ENCODE data around the gene IRAK2.

The IRAK2 gene

DNA sequence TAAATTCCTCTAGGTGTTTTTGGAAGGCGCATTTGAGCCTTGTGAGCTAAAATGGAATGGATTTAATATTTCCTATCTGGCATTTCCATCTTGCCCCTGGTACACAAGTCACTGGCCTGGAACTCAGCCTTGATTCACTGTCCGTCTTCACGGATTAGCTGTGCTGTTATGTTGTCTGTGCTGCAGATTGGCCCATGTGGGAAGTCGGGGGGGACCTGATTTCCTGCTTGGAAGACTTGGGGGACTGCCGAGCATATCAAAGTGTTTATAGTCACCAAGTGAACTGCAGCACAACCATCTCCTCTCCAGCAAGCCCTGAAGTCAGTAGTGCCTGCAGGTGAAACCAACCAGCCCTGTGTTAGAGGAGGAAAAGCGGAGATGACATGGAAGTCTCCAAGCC, 115.9 kb downstream of the IRAK2 start:
- DNase-seq (ENCODE audit: low read depth, low spot score): no peak

DNA sequence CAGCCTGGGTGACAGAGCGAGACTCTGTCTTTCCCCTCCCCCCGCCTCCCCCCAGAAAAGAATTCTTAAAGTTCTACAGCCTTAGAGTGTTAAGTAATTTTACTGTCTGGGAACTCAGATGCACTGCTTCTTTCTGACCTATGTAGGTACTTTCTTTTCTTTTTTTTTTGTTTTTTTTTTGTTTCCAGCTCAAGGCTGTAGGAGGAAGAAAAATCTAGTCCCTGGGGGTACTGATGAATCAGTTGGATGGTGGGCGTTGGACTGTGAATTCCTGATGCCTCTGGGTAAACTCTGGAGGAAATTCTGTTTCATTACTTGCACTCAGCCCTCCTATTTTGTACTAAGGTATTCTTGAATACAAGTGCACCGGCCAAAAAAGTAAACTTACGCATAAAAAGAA, 117.2 kb downstream of the IRAK2 start:
- DNase-seq (ENCODE audit: low read depth, low spot score): no peak

DNA sequence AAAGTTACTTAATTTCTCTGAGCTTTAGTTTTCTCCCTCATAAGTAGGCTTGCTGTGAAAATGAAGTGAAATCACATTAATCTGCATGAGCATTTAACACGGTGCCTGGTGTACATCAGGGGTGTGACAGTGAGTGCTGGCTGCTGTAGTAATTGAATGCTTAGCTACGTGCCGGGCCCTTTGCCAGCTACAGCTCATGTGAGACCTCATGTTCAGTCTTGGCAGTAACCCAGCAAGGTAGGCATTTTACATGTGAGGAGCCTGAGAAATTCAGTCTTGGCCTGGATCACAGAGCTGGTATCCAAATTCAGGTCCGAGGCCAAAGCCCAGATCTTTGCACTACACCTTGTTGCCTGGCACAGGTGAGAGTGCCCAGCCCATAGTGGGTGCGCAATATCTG, 118.9 kb downstream of the IRAK2 start:
- no peak for DNase-seq (ENCODE audit: low read depth, low spot score)

DNA sequence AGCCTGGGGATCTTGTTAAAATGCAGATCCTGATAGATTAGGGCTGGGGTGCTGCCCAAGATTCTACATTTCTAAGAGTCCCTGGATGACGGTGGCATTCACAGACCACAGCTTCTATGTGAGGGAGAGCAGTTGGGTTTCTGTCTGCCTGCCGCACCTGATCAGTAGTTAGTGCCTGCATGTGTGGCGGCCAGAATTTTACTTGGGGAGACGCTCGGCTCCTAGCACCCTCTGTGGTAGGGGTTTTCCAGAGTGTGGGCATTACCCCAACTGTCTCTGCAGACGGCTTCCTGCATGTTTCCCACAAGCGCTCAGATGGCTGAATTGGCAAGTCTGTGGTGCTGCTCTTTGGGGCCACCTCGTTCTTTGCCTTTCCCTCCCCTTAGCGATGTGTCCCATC, 119.8 kb downstream of the IRAK2 start:
- DNase-seq (ENCODE audit: low read depth, low spot score): no peak

DNA sequence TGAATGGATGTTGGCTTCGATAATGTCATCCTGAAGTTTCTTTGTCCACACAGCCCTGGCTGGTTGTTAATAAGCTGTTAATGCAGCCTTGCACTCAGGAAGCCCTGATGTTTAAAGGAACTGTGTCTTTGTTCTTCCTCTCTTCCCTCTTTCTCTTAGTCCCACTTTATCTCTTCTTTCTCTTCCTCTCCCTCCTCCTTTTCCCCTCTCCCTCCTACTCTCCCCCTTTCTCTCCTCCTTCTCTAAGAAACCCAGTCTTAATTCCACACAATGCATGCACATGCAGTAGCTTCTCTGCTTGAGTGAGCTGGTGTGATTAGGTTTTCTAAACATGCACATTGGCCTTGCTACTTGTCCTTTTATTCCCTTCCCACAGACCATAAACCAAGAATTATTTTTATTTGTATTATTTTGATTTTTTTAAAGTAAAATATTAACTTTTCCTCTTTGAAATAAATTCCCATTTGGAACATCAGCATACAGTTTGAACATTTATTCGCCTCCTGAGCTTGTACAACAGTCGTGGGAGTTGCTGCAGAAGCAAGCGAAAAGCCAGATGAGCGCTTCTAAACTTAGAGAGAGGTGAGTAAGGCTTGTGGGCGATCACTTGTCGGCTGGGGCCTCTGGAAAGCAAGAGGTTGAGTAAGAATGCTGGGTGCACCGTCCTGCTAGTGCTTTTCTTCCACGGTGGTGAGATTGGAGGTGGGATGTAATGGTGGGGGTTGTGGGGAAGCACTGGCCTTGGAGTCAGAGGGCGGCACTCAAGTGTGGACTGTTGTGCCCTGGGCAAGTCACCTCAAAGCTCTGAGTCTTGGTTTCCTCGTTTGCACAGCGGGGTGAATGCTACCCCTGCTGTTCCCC, 120.8 kb downstream of the IRAK2 start:
- DNase-seq (ENCODE audit: low read depth, low spot score): no peak

DNA sequence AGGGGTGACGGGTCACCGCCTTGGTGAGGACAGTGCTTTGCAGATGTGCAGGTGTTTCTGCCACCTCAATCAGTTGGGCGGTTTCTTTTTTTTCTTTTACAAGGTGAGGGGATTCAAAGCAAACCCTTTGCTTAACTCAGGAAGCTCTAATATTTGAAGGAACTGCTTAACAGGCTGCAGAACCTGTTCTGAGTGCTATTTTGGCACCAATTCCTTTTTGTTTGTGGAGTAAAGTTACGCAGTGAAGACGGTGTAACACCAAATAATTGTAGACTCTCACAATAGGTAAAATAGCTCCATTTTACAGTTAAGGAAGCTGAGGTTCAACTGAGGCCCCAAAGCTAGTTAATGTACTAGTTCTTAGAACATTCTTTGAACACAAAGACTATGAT, 121.4 kb downstream of the IRAK2 start:
- no peak for DNase-seq (ENCODE audit: low read depth, low spot score)

DNA sequence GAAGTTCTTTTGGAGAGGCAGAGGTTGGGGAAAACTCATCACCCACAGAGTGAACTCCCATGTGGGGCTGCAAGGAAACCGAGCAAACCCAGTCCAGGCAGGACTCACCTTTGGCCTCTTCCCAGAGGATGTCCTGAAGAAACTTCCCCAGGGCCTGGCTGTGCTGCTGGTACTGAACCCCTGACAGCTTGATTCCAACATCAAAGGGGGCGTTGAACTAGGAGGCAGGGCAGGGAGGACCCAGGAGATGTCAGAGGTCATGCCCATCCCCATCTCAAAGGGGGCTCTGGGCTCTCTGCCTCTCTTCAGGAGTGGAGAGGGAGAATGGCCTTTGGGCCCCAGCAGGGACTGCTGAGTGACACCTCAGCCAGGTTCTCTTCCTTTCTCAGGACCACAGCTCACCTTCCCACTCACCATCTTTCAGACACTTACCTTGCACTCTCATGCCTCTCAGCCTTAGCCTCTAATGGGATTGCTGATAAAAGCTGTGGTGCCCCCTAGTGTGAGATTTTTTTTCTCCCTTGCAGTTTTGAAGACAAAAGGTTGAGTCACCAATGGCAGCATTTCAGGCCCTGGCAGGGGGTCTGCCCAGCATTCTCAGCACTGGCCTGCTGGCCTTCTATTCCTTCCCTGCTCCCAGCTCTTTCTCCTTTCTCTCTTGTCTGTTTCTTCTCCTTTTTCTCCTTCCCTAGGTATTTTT, 122.0 kb downstream of the IRAK2 start:
- peak; percentile 83 for DNase-seq (ENCODE audit: low read depth, low spot score)

DNA sequence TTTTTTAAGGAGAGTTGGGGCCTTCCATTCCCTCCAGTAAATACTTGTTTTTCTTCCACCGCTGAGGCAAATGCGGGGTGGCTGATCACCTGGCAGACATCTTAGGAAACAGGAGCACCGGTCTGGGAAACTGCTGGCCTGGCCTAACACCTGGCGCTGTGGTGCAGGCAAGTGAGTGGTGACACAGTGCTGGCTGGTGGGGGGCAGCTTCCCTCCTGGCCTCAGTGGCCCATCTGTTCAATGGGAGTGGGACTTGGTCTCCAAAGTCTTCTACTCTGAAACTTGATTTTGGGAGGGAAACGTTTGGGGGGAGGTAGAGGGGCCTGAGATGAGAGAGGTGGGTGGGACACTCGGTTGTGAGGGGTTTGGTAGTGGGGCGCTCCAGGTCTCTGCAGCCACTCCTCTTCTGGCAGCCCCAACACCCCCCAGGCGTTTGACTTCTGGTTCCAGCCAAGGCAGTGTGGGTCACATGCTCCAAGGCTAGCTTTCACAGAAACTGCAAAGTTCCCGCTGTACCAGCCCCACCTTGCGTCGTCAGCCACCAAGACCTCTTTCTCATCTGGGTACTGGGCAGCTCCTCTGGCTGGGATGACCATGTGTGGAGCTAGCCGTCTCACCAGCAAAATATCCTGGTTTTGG, 123.3 kb downstream of the IRAK2 start:
- no peak for DNase-seq (ENCODE audit: low read depth, low spot score)

DNA sequence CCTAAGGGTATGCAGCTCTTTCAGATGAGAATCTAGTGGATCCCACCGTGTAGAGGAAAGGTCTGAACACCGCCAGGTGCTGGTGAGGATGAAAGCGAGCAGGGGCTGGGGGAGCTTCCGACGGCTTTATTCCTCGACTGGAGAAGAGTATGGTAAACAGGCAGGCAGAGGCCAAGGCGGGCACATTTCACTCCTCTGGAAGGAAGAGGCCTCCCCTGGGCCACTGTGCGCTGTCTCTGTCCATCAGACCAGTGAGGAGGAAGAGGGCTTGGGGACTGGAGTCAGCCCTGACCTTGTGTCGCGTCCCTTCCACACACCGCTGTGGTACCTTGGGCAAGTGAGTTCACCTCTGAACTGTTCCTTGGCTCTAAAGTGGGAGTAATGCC, 123.8 kb downstream of the IRAK2 start:
- DNase-seq (ENCODE audit: low read depth, low spot score): no peak

DNA sequence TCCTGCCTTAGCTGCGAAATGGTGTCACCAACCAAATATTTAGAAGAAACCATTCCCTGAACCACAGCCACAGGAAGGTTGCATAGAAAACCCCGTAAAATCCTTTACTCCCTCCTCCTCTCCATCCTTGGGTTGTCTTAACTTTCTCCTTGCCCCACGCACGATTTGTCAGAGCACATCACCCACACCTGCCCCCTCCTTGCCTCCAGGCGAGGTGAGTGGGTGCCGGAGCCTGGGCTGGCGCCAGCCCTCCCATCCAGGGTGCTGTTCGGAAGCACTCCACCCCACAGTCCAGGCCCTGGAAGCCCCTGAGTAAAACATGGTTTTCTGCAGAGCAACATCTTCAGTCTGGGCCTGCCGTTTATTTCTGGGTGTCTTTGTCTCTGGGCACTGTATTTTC, 124.4 kb downstream of the IRAK2 start:
- DNase-seq (ENCODE audit: low read depth, low spot score): no peak

DNA sequence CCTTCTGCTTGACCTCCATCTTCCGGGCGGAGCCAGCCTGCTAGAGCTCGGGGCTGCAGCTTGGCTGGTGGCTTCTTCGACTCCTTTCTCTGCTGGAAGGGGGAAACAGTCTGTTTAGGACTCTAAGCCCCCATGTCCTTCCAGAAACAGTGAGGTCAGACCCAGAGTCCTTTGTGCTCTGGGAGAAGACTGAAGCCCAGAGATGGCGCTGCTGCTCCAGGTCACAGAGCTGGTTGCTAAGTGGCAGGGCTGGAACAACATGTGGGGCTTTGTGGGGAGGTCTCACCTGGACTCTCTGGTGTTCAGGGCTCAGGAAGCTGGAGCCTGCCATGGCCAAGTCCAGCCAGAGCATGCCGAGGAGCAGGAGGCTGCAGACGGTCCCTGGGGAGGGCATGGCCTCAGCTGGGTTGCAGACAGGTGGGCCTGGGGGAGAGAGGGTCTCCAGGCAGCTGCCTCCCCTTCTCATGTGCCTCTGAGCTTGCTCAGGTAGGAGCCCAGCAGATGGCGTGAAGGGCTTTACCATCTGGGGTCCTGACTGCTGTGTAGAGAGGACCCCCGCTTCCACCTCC, 125.2 kb downstream of the IRAK2 start:
- DNase-seq (ENCODE audit: low read depth, low spot score): peak; percentile 46

DNA sequence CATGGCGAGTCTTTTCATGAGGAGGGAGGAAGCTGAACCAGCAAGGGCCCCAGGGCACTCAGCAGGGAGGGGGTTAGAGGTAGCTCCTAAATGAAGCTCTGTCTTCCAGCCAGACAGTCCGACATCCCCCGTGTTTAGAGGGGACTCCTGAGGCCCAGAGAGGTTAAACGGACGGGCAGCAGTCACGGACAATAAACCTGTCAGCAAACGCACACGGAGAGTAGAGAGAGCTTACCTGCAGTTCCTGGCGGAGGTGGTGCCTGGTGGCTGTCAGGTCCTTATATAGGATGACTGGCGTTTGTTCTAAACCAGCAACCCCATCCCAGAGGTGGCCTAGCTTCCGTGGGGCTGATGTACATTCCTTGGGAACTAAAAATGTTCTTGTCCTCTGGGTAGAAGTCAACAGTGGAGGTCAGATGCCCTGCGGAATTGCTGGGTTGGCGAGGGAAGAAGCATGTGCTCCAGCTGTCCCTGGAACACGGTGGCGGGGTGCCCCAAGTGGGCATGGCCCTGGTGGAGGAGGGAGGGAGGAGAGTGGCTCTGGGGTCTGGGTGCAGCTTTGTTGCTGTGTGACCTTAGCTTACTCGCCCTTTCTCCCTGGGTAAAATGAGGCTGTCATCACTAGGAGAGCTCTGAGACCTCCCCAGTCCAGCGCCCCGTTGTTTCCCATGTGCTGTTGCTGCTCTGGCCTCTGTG, 125.9 kb downstream of the IRAK2 start:
- peak; percentile 74 for DNase-seq (ENCODE audit: low read depth, low spot score)

DNA sequence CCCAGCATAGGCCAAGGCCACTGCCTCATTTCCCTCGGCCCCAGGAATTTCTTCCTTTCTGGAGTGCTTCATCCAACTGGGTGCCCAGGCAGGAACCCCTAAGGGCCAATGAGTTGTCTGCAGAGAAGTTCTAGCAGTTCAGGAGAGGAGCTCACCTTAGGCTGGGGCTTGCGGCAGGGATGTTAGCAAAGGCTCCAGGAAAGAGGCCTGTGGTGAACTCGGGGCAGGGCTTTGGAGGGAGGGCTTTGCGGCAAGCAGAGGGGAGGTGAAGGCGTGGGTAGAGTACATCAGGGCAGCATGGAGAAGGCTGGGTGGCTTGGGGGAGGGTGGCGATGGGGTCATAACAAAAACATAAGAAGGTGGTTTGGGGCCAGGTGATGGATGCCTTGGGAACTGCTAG, 126.9 kb downstream of the IRAK2 start:
- no peak for DNase-seq (ENCODE audit: low read depth, low spot score)

DNA sequence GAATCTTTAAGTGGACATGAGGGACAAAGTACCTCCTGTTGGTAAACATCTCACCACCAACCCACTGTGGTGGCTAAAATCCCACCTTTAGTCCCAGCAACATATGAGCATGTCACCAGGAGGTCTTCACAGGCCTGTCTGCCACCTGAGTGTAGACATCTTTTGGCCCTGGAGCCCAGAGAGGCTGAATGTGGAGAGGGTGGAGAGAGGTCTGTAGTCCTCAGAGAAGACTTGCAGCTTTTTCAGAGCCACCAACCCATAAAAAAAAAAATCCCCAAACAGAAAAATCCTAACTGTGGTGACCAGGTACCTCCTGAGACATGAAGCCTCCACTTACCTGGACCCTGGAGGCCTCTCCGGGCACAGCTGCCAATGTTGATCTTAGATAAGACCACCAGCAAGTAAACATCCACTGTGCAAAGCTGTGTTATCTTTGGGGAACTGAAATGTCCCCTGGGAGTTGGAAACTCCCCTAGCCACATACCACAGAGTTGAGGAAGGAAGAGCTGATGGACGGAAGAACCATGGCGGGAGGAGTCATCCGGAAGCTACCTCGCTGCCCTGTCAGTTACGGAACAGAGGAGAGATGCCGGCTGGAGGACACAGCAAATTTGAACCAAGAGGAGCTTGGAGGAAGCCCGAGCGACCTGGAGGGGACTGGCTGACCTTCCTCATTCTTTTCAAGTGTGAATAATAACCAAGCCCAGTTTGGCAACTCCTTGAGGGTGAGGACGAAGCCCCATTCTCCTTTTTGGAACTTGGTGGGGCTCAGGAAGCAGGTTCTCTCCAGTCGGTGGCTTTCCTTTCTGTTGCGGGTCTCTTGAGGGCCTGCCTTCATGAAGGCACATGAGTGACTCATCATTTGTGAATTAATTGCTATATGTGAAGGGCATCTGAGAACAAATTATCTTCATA, 128.0 kb downstream of the IRAK2 start, which contains the start of gene GHRL:
GHRL (minus strand) TSS at position 443 of the 915 bp plus-strand sequence. CDS start 2,767 bp downstream, outside the sequence.
- no peak for DNase-seq (ENCODE audit: low read depth, low spot score)

Data from ELF-1 (cell line).